Cardiac fibroblast (primary cell): ENCODE data around the gene LAPTM5.
A peak's percentile ranks its signal among the peaks of the same experiment; 100 is the strongest.

ENCODE experiments used
- DNase-seq, 2 donors: peaks; one replicate each; pipeline versions ENCODE4 v3.0.0 to v3.0.0-alpha.2; 2010; ENCODE audit warnings: low read depth in 2 of 2
- H3K4me3 ChIP-seq, 2 donors: replicated peaks in 1 of 2; 1 replicate in 1 of 2; 2 replicates in 1 of 2; pipeline ENCODE4 v1.5.1; 2011; ENCODE audit warnings: low read depth in 2 of 2, low read length in 2 of 2, mild to moderate bottlenecking in 2 of 2, moderate library complexity in 1 of 2
- TF ChIP-seq, protein P1 (sequence below): IDR thresholded peaks from one replicate; pipeline ENCODE4 v1.5.1; 2011; ENCODE audit warnings: low read depth, mild to moderate bottlenecking, low read length, inconsistent platforms

LAPTM5 gene

GRCh38 chr1:30759718-30760281 is 2.2 kb upstream of the LAPTM5 start:
- no peak overlapping the region for H3K4me3 ChIP-seq
- TF ChIP-seq, protein P1, sequence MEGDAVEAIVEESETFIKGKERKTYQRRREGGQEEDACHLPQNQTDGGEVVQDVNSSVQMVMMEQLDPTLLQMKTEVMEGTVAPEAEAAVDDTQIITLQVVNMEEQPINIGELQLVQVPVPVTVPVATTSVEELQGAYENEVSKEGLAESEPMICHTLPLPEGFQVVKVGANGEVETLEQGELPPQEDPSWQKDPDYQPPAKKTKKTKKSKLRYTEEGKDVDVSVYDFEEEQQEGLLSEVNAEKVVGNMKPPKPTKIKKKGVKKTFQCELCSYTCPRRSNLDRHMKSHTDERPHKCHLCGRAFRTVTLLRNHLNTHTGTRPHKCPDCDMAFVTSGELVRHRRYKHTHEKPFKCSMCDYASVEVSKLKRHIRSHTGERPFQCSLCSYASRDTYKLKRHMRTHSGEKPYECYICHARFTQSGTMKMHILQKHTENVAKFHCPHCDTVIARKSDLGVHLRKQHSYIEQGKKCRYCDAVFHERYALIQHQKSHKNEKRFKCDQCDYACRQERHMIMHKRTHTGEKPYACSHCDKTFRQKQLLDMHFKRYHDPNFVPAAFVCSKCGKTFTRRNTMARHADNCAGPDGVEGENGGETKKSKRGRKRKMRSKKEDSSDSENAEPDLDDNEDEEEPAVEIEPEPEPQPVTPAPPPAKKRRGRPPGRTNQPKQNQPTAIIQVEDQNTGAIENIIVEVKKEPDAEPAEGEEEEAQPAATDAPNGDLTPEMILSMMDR: no peak
- no peak for DNase-seq

GRCh38 chr1:30758785-30759380 is 1.3 kb upstream of the LAPTM5 start:
- TF ChIP-seq, protein P1: no peak
- peak; percentile 24 to 47 for DNase-seq
- H3K4me3 ChIP-seq: no peak overlapping the region

GRCh38 chr1:30758121-30758688 is 631 bp upstream of the LAPTM5 start:
- TF ChIP-seq, protein P1: no peak
- no peak overlapping the region for H3K4me3 ChIP-seq
- DNase-seq: no peak

GRCh38 chr1:30756545-30757351 is 826 bp downstream of the LAPTM5 start:
- peak; percentile 65 to 83 for DNase-seq

GRCh38 chr1:30756206-30756544 is 1.4 kb downstream of the LAPTM5 start:
- TF ChIP-seq, protein P1: no peak
- H3K4me3 ChIP-seq: no peak overlapping the region
- no peak for DNase-seq

More at GRCh38 chr1:30756545-30757351, 826 bp downstream of the LAPTM5 start:
- TF ChIP-seq, protein P1: no peak
- no peak overlapping the region for H3K4me3 ChIP-seq

GRCh38 chr1:30755746-30756145 is 1.8 kb downstream of the LAPTM5 start:
- TF ChIP-seq, protein P1: no peak
- no peak overlapping the region for H3K4me3 ChIP-seq

More at GRCh38 chr1:30755746-30756145, 1.8 kb downstream of the LAPTM5 start:
- DNase-seq: no peak
